ENCODE measurements around the gene C2orf76.

Gene C2orf76

GRCh38 chr2:119378566-119378965 lies 11.9 kb upstream of the C2orf76 start:
- no peak for TF ChIP-seq ZNF70 (CRISPR knock-in tag; IDR thresholded peaks at IDR 0.05)
- TF ChIP-seq PPARA (CRISPR knock-in tag; IDR thresholded peaks at IDR 0.05; ENCODE audit: borderline replicate concordance), result no peak
- TF ChIP-seq ZC3H10 (CRISPR knock-in tag; IDR thresholded peaks at IDR 0.05), result no peak
- no peak for TF ChIP-seq TSHZ2 (CRISPR knock-in tag; IDR thresholded peaks at IDR 0.05)
- no peak for ATAC-seq

- ATAC-seq, result no peak
- no peak for TF ChIP-seq TCF4 (CRISPR knock-in tag; IDR thresholded peaks at IDR 0.05; ENCODE audit: borderline replicate concordance)
- no peak for TF ChIP-seq TOX (CRISPR knock-in tag; IDR thresholded peaks at IDR 0.05; ENCODE audit: borderline replicate concordance)
- TF ChIP-seq ZNF70 (CRISPR knock-in tag; IDR thresholded peaks at IDR 0.05), result no peak
- TF ChIP-seq POU6F1 (CRISPR knock-in tag; IDR thresholded peaks at IDR 0.05; ENCODE audit: borderline replicate concordance, low read depth), result no peak
- TF ChIP-seq ISL1 (CRISPR knock-in tag; IDR thresholded peaks at IDR 0.05), result no peak
- TF ChIP-seq PATZ1 (CRISPR knock-in tag; IDR thresholded peaks at IDR 0.05; ENCODE audit: borderline replicate concordance), result no peak
- no peak for TF ChIP-seq ARNTL (CRISPR knock-in tag; IDR thresholded peaks at IDR 0.05; ENCODE audit: borderline replicate concordance, low read depth)
- TF ChIP-seq ZFP30 (CRISPR knock-in tag; IDR thresholded peaks at IDR 0.05), result no peak
- no peak for TF ChIP-seq ZFP3 (CRISPR knock-in tag; IDR thresholded peaks at IDR 0.05)
- TF ChIP-seq ZNF565 (CRISPR knock-in tag; conservative IDR thresholded peaks at IDR 0.05; ENCODE audit: low read depth), result no peak
- TF ChIP-seq GLIS3 (CRISPR knock-in tag; IDR thresholded peaks at IDR 0.05), result no peak
- TF ChIP-seq ESRRG (CRISPR knock-in tag; IDR thresholded peaks at IDR 0.05), result no peak
- no peak for TF ChIP-seq CSRNP3 (CRISPR knock-in tag; IDR thresholded peaks at IDR 0.05)
- no peak for TF ChIP-seq RARB (CRISPR knock-in tag; IDR thresholded peaks at IDR 0.05)
- TF ChIP-seq PPARA (CRISPR knock-in tag; IDR thresholded peaks at IDR 0.05; ENCODE audit: borderline replicate concordance), result no peak
- no peak for TF ChIP-seq CSDC2 (CRISPR knock-in tag; IDR thresholded peaks at IDR 0.05)
- no peak for TF ChIP-seq CREB5 (CRISPR knock-in tag; IDR thresholded peaks at IDR 0.05; ENCODE audit: low read depth)
- TF ChIP-seq BACH2 (CRISPR knock-in tag; IDR thresholded peaks at IDR 0.05; ENCODE audit: borderline replicate concordance), result no peak
Measured at GRCh38 chr2:119377993-119378345, 11.3 kb upstream of the C2orf76 start.

GRCh38 chr2:119377294-119377992 lies 10.8 kb upstream of the C2orf76 start:
- ATAC-seq, result no peak
- no peak for TF ChIP-seq ZFP30 (CRISPR knock-in tag; IDR thresholded peaks at IDR 0.05)
- no peak for TF ChIP-seq PPARA (CRISPR knock-in tag; IDR thresholded peaks at IDR 0.05; ENCODE audit: borderline replicate concordance)
- TF ChIP-seq ESRRG (CRISPR knock-in tag; IDR thresholded peaks at IDR 0.05), result no peak
- TF ChIP-seq CSDC2 (CRISPR knock-in tag; IDR thresholded peaks at IDR 0.05), result no peak
- TF ChIP-seq PATZ1 (CRISPR knock-in tag; IDR thresholded peaks at IDR 0.05; ENCODE audit: borderline replicate concordance), result no peak
- TF ChIP-seq TSHZ2 (CRISPR knock-in tag; IDR thresholded peaks at IDR 0.05), result no peak
- TF ChIP-seq ZC3H10 (CRISPR knock-in tag; IDR thresholded peaks at IDR 0.05), result no peak
- no peak for TF ChIP-seq TCF4 (CRISPR knock-in tag; IDR thresholded peaks at IDR 0.05; ENCODE audit: borderline replicate concordance)
- no peak for TF ChIP-seq TOX (CRISPR knock-in tag; IDR thresholded peaks at IDR 0.05; ENCODE audit: borderline replicate concordance)
- no peak for TF ChIP-seq SNAI2 (CRISPR knock-in tag; IDR thresholded peaks at IDR 0.05)
